Measurements from ENCODE around the gene SDK1.

DNA sequence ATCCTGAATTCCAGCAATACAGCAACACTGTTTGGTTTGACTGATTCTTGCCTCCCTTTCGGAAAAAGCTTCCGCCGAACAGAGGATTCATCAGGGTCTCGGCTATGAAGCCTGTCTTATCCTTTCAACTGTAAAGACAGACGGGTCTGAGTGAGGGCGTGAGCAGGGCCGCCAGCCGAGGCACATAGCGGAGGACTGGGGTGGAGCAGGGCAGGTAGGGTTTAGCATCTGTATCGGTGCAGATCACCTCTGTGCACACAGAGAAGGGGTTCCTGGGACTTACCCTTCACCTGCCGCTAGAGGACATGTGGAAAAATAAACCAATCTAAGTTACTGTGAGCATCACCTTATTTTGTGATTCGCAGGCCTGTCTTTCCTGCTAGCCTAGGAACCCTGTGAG lies 724.2 kb downstream of the SDK1 start:
- TF ChIP-seq TAF1 (conservative IDR thresholded peaks at IDR 0.05) (no peak), NR2F2 (IDR thresholded peaks at IDR 0.05) (no peak)
- TF ChIP-seq, protein P1, sequence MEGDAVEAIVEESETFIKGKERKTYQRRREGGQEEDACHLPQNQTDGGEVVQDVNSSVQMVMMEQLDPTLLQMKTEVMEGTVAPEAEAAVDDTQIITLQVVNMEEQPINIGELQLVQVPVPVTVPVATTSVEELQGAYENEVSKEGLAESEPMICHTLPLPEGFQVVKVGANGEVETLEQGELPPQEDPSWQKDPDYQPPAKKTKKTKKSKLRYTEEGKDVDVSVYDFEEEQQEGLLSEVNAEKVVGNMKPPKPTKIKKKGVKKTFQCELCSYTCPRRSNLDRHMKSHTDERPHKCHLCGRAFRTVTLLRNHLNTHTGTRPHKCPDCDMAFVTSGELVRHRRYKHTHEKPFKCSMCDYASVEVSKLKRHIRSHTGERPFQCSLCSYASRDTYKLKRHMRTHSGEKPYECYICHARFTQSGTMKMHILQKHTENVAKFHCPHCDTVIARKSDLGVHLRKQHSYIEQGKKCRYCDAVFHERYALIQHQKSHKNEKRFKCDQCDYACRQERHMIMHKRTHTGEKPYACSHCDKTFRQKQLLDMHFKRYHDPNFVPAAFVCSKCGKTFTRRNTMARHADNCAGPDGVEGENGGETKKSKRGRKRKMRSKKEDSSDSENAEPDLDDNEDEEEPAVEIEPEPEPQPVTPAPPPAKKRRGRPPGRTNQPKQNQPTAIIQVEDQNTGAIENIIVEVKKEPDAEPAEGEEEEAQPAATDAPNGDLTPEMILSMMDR (IDR thresholded peaks at IDR 0.05; ENCODE audit: low read depth, low read length, missing input control), result no peak

Measured in liver (tissue), 3 donors.